ENCODE results near the gene DPYSL4.

GRCh38 chr10:132206377-132206745 is 19.6 kb downstream of the DPYSL4 start:
- TF ChIP-seq CTCF (IDR thresholded peaks at IDR 0.05) (no peak), POLR2A (IDR thresholded peaks at IDR 0.05) (no peak)
